NCI-H2081 treated with DMSO at 0.1 percent for 48 hours (cell line): Measurements from ENCODE around the gene P2RX6.
"Not testable (repeated sequence)": the region's sequence is repeated elsewhere in the genome, so short reads cannot be mapped to it uniquely, and the experiment has no call there.

Experiments
- DNase-seq: peaks from one replicate; lab custom pipeline; 2025; lab: John Stamatoyannopoulos, UW

Gene P2RX6

DNA sequence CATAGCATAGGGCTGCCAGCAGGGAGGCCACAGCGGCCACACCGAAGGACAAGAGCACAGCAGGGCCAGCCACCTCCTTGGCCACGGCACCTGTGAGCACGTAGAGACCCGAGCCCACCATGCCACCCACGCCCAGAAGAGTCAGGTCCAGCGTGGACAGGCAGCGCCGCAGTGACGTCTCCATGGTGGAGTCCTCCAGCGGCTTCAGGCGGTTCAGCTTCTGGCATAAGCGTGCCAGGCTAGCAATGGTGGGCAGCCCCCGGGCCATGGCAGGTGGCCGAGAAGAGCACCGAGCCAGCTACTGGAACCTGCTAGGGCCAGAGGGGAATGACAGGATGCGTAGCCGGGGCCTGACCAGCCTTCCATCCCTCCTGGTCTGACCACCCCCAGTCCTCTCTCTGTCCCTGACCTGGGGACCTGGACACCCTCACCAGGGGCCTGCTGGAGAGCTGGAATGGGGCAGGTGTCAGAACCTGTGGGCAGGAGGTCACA lies 16.6 kb downstream of the P2RX6 start:
- no peak for DNase-seq

DNA sequence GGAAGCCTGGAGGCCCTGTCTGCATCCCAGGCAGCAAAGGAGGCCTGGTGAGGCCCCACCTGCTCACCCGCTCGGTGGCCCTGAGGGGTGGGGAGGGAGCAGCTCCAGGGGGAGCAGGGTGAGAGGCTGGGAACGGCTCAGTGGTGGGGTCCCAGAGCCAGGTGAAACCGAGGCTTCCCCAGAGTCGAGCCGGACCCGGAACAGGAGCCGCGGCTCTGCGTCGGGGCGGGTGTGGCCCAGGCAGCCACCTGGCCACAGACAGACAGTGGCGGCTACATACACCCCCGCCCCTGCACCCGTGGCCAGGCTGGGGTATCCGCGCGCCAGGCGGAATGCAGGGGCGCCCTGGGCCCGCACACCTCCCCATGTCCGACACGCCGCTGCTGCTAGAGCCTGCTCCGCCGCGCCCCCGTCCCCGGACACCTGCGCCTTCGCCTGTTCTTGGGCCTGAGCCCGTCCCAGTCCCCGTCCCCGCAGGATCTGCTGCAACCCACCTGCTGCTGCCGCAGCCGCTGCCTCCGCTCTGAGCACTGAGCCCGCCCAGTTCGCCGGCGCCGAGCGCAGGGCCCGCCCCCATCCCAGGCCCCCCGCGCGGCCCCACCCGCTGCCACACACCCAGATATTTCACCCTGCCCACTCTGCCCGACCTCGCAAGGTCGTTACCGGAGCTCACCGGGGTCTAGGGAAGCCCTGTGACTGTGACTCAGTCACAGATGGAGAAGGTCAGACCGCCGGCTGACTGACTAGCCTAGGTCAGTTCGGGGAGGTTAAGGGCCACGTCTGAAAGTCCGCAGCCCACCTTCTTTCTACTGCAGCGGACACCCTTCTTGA lies 17.3 kb downstream of the P2RX6 start, which contains the start of gene SLC7A4:
Gene SLC7A4 (minus strand): TSS at position 525 of the 831 bp plus-strand sequence. CDS start 749 bp downstream, outside the sequence.
- DNase-seq, result no peak

DNA sequence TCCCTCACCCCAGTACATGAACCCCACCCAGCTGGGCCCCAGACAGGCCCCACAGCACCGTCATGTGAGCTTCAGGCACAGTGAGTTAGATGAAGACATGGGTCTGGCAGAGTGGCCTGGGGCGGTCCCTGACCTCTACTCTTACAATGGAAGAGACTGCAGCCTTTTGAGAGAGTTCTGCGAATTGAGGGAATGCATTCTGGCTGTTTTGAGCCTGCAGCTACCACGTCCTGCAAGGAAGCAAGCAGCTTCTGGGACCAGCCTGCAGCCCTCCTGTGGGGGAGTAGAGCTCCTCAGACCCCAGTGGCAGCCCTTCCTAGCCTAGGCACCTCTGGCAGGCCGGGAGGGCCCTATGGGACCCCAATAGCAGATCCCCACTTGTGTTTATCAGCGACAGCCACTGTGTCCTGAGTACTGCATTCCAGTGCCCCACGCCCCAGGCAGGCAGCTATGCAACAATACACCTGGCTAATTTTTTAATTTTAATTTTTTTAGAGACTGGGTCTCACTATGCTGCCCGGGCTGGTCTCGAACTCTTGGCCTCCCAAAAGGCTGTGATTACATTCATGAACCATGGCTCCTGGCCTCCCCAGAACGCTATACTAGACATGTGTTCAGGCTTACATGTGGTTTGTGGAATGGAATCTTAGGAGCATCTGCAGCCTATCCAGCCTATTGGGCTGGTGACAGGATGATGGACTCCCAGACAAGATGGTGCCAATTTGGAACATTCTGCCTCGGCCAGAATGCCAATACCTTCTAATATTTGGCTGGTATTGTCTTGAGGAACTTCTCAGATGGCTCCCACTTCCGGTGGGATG lies 18.1 kb downstream of the P2RX6 start:
- DNase-seq, result no peak

DNA sequence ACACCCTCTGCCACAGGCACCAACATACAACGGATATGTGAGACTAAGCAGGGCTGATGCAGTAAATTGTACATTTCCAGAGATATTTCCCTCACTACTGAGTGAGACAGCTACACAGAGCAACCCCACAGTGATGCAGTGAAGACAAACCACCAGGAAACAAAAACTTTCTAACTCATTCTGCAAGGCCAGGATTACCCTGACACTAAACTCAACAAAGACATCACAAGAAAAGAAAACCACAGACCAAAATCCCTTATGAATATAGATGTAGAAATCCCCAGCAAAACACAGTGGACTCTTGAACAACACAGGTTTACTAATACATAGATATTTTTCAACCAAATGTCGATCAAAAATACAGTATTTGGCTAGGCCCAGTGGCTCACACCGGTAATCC lies 18.9 kb downstream of the P2RX6 start:
- no peak for DNase-seq

DNA sequence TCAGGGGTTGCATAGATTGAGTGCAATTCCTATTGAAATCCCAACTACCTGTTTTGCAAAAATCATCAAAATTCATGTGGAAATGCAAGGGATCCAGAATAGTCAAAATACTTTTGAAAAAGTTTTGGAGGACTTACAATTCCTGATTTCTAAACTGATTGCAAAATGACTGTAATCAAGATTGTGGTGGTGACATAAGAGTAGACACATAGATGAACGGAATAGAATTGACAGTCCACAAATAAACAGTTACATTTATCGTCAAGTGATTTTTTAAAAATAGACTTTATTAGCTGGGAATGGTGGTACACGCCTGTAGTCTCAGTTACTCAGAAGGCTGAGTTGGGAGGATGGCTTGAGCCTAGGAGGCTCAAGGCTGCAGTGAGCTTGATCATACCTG lies 20.0 kb downstream of the P2RX6 start:
- no peak for DNase-seq

DNA sequence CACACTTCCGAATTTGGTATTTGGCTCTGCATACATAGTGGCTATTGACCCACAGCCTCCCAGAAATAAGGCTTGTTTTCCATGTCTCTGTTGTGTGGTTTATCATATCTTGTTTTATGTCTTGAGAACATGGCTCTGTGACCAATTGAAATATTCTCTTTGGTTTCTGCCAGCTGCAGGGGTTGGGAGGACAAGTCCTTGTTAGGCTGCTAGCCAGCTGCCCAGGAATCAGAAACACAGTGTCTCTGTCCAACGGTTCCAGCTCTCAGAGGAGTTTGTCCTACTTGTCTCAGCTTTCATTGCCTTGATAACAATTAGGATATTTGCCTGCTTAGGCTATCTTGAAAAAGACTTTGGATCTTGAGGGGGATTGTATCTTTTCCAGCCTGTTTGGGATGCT lies 23.4 kb downstream of the P2RX6 start:
- DNase-seq, result no peak

DNA sequence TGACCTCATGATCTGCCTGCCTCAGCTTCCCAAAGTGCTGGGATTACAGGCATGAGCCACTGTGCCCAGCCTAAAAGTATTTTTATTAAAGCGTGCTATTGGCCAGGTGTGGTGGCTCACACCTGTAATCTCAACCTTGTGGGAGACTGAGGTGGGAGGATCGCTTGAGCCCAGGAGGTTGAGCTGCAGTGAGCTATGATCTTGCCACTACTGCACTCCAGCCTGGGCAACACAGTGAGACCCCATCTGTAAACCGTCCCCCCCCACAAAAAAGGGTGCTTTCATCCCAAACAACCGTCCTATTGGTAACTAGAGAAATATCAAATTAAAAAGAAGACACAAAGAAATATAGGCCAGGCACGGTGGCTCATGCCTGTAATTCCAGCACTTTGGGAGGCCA lies 24.2 kb downstream of the P2RX6 start:
- DNase-seq, result not testable (repeated sequence)

DNA sequence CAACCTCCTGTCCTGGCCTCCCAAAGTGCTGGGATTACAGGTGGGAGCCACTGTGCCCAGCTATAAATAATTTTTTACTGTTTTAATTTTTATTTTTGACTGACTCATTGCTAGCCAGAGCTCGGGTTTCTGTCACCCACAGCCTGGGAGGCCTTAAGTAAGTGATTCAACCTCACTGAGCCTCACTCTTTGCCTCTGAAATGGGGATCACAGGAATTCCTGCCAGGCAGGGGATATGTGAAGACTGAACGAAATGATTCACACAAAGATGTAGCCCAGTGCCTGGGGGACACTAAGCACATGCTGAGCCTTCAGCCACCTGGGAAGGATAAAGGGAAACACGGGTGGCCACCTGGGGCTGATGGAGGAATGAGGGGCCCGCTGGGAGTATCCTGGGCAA lies 27.0 kb downstream of the P2RX6 start:
- DNase-seq, result no peak

DNA sequence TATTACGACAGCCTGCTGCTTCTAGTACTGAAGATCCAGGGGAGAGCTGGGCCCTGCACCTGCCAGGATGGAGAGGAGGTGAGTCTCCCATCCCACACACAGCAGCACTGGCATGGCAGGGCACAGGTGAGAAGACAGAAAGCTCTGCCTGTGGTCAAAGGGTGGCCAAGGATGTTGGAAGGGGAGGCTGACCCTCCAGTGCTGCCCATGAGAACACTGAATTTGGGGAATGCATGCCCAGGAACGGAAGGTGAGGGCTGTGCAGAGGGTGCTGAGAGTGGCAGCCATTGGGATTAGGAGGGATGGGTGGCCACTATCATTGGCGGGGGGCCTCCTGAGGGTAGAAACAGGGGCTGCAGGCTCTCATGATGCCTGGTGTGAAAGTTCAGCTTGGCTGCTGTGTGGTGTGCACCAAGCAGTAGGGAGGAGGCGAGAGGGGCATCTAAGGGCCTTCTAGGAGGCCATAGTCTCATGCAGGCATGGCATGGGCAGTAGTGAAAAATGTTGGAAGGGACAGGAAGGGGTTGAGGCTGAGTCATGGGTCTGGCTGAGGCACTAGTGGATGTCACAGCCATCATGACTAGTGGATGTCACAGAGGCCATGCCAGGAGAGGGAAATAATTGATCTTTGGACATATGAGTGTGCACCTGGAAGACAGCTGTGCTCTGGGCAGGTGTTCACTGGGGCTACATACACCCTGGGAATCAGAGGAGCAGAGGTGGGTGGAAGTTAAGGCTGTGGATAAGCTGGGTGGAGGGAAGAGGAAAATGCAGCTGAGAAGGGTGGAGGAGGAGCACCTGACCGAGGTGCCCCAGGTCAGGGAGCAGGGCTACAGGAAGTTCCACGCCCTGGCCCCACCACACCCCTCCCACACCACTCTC lies 28.3 kb downstream of the P2RX6 start:
- DNase-seq, result no peak

DNA sequence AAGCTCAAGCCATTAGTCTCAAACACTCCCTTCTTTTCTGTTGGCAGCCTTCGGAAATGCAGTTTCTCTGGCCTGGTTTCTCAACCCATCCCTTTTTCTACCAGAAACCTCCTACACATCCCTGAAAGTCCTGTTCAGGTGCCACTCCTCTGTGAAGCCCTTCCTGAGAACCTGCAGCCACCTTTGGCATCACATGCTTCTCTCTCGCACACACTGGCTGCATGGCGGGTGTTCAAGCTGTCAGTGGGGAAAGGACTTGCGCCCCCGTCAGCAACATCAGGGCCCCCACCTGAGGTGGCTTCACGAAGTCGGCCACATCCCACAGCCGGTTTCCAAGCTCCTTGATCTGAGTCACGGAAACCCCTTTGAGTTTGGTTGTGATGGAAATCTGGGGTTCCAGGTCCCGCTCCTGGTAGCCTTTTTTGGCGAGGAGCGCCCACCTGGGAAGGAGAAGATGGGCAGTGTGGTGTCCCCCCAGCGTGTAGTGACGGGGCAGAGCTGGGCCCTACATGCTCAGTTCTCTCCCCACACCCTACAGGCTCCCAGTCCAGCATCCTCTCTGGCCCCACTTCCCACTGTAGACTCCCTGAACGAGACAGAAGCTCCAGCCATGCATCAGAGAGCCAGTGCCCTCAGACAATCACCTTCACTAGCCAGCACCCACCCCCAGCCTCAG lies 29.0 kb downstream of the P2RX6 start:
- no peak for DNase-seq

DNA sequence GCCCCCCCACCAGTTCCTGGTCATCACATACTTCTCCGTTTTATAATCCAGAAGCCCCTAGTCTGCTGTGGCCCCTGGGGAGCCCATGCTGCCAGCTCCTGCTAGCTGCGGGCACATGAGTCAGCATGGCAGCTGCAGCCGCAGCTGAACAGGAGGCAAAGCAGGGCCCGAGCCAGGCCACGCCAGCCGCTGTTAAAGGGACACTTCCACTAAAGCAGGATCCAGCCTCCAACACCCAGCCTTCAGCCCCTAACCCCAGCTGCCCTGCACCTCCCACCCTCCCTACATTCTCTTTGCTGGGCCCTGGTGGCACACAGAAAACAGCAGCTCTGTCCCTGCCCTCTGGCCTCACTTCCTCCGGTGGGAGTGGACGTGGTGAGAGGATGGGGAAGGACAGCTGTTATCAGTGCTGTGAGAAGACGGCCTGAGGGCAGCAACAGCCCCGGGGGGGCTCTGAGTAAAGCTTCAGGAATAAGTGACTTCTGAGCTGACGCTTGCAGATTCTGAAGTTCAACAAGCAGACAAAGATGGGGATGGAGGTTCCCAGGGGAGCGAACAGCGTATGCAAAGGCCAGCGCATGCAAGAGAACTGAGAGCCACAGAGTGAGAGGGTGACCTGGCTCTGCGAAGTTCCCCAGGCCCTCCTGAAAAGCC lies 30.1 kb downstream of the P2RX6 start:
- no peak for DNase-seq

DNA sequence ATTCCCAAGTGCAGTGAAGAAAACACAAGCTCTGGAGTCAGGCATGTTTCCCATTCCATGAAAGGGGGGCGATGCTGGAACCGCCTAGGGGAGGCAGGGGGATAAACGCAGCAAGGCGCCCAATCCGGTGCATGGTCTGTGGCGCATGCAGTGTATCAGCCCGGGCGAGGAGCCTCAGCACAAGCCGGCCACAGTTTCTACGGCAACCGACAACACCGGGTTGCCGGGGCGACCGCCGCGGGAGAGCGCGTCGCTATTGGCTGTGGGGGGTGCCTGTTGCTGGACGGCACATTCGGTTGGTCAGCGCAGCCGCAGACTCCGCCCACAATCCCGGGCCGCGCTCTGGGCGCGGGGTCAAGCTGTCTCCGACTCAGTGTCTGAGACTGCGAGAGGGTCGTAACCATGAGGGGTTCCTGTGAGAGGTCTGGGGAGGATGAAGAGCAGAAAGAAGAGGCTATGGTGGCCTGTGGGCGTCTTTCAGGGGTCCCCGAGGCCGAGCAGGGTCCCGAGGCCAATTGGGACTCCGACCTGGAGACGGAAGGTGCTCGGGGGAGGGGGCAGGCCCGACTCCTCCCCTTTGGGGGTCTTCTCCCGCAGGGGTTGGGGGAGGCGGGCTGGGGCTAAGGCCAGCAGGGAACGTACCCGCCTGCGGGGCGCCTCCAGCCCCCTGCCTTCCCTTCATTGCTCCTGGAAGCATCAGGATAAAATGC lies 30.8 kb downstream of the P2RX6 start, which contains the start of gene LRRC74B:
Gene LRRC74B (plus strand): TSS at position 362 of the 710 bp plus-strand sequence. CDS start 41 bp downstream, at position 403.
- DNase-seq, result peak; percentile 23

DNA sequence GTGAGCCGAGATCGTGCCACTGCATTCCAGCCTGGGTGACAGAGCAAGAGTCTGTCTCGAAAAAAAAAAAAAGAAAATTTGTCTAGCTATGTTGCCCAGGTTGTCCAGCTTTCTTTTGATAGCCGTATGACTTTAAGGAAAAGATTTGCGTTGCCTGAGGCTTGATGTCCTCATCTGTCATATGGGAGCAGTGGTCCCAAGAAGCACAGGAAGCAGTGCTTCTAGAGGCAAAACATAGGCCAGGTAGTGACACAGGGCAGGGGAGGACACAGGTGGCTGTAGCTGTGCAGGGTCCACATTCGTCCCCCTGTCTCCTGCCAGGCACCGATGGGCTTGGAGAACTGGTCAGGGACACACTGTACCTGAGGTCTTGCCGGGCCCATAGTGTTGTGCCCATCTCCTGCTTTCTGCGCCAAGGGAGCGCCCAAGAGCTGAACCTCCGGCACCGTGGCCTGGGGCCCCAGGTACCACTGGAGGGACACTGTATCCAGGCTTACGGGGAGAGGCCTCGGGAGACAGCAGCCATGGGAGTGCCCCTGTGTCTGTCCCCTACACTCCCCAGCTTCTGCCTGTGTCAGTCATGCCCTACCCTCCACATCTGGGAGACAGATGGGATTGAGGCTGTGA lies 32.2 kb downstream of the P2RX6 start:
- DNase-seq, result no peak

DNA sequence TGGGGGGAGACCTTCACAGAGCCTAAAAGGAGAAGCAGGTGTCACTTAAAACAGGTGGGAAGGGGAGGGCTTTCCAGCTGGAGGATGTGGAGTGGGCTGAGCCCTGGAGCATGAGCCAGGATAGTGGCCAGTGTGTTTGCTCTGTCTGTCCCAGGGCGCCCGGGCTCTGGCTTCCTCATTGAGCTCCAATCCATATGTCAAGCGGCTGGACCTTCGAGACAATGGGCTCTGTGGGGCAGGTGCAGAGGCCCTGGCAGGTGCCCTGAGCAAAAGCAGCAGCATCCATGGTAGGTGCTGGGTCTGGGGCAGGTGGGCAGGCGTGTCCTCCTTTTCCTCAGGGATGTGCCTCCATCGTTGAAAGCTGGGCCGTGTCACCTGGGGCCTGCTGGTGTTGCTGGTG lies 32.8 kb downstream of the P2RX6 start:
- DNase-seq, result no peak

DNA sequence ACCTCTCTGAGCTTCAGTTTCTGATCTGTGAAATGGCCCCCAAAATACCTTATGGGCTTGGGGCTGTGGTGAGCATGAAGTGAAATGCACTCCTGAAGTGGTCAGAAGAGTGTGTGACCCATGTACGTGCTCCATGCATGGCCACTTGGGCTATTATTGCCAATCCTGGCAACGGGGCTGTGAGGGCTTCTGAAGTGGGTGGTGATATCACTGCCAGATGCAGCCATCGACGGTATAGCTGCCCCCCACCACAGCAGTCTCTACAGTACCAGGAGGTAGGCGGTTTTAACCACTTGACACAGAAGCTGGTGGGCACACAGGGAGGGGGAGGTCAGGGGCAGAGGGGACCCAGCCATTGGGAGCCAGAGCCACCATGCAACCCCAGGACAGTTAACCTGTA lies 33.5 kb downstream of the P2RX6 start:
- DNase-seq, result not testable (repeated sequence)

DNA sequence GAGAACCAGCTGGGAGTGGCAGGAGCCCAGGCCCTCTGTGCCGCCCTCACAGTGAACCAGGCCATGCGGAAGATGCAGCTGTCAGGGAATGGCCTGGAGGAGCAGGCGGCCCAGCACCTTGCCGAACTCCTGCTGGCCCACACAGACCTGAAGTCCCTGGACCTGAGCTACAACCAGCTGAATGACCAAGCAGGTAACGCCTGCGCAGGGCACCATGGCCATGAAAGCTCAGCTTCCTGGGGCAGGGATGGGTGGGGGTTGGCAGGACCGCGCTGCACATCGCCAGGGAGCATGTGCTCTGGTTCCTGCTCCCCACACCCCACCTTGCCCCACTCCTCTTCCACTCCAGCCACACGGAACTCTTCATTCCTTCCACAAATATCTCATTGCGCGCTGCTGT lies 34.0 kb downstream of the P2RX6 start:
- DNase-seq, result not testable (repeated sequence)

DNA sequence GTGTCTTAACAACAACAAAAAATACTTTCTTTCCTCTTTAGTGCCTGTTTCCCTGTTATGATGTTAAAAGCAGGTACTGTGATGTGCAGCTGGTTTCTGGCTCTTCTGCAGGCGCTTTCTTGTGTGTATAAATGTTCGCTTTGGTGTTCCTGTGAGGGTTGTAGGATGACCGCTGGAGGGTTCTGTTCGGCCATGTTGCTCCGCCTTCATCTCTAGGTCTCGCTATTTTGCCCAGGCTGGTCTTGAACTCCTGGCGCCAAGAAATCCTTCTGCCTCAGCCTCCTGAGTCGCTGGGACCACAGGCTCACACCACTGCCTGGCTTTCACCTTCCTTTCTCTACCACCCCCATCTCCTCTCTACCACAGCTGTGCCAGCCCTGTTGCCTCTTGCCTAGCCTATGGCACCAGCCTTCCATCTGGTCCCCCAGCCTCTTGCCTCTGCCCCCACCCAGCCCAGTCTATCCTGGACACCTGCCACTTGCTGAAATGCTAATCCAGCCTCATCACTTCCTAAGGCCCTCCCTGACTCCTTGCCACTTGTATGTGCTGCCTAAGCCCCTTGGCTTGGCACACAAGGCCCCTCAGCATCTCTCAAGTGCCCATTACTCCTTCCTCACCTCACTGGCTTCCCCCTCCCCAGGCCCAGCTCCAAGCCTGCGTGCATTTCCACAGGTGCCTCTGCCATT lies 36.3 kb downstream of the P2RX6 start:
- DNase-seq, result no peak

DNA sequence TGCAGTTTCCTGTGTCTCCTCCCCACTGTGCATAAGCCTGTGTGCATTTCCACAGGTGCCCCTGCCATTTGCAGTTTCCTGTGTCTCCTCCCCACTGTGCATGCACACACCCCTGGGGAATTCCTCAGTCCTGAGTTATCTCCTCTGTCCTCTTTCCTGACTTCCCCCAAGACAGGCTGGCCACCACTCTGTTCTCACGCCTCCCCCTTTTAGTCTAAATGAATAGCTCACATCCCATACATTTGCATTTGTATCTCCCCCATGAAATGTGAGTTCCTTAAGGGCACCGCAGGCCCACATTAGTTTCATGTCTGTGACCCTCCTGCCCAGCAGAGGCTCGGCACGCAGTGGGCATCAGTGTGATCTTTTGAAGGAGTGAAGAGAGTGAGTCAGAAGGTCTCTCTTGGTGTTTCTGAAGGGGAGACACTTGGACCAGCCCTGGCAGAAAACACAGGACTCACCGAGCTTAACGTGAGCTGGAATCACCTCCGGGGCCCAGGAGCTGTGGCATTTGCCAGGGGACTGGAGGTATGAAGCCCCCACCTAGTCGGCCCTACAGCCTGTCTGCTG lies 37.0 kb downstream of the P2RX6 start:
- DNase-seq, result no peak
